ENCODE data around the gene SOX10. TPM values are rescaled to one million over a fixed set of nuclear protein-coding genes. Genes with fewer than 3 reads are reported as not detected.
A peak's percentile ranks its signal among the peaks of the same experiment; 100 is the strongest.

SOX10 gene
- total and polyA plus RNA-seq, 2 of the 13 experiments (the other 11 are each of a cell fraction or from before 2014, with no cell fraction given): not detected

DNA sequence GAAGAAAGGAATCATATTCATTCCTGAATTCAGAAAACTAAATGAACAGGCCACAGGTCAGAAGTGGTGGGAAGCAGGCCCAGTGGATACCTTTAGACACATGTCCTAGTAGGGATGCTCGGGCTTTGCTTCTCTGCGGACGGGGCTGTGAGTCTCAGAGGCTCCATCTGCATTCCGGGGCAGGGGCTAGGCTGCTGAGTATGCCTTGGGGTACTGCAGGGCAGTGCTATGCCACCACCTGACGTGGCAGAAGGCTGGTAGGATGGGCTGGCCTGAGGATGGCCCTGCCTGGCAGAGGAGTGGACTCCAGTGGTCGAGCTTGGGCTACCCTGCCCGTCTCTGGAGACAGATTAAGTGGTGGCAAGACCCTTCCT, 40.5 kb downstream of the SOX10 start:
- TSS peak; percentile 39 for BruUV-seq (replicated peaks)
- Histone ChIP-seq H3K36me3 (replicated peaks in 1 of 2; ENCODE audit: control insufficient read depth in 1 of 2, insufficient read depth in 2 of 2, low read length in 2 of 2) (peaks cover 3 to 12% of the 10 kb centered on the region in 2 experiments; a peak in 3 of 5 replicates), H2AFZ (ENCODE audit: low read length) (no peak overlapping the region), H3K4me3 (replicated peaks in 1 of 3; ENCODE audit: insufficient read depth in 1 of 3, low read depth in 2 of 3, low read length in 3 of 3) (no peak overlapping the region), H3K9ac (ENCODE audit: insufficient read depth, low read depth, low read length) (no peak overlapping the region), H3K27ac (ENCODE audit: extremely low read length, insufficient read depth, low read length) (no peak overlapping the region), H3K4me2 (ENCODE audit: low read depth, low read length) (no peak overlapping the region), H3K4me1 (ENCODE audit: insufficient read depth, low read length) (peaks cover 13% of the 10 kb centered on the region), H3K9me3 (ENCODE audit: low read length) (no peaks in the 10 kb centered on the region), H3K79me2 (ENCODE audit: insufficient read depth, low read length) (no peaks in the 10 kb centered on the region), H3K27me3 (ENCODE audit: control insufficient read depth in 1 of 2, insufficient read depth in 2 of 2, low read length in 2 of 2) (no peaks in the 10 kb centered on the region), H4K20me1 (ENCODE audit: insufficient read depth, low read length) (no peaks in the 10 kb centered on the region)
- WGBS (ENCODE audit: low lambda C conversion rate): 96% methylated on average over 4 of the region's 7 CpGs
- intact Hi-C loops (cut with micrococcal nuclease; ENCODE audit: unreplicated experiment): no loop called here
- DNase-seq (ENCODE audit: low spot score): no peak
- TF ChIP-seq ZNF839 (CRISPR knock-in tag; IDR thresholded peaks at IDR 0.05; ENCODE audit: borderline replicate concordance) (no peak), GABPA (IDR thresholded peaks at IDR 0.05; ENCODE audit: low read depth, low read length) (no peak), GABPA (CRISPR knock-in tag; IDR thresholded peaks at IDR 0.05; ENCODE audit: low read depth) (no peak), NR3C1 (CRISPR knock-in tag; IDR thresholded peaks at IDR 0.05) (no peak), MAZ (IDR thresholded peaks at IDR 0.05; ENCODE audit: borderline replicate concordance, low read depth, low read length) (no peak), MAZ (CRISPR knock-in tag; IDR thresholded peaks at IDR 0.05; ENCODE audit: low read depth) (no peak), ZNF468 (CRISPR knock-in tag; IDR thresholded peaks at IDR 0.05) (no peak), ZNF20 (CRISPR knock-in tag; IDR thresholded peaks at IDR 0.05) (no peak), SRF (IDR thresholded peaks at IDR 0.05; ENCODE audit: low read depth, low read length) (no peak), MTF2 (CRISPR knock-in tag; IDR thresholded peaks at IDR 0.05; ENCODE audit: borderline replicate concordance) (no peak), PHB2 (IDR thresholded peaks at IDR 0.05; ENCODE audit: partially characterized antibody) (no peak), REXO4 (CRISPR knock-in tag; IDR thresholded peaks at IDR 0.05; ENCODE audit: borderline replicate concordance) (no peak), KDM6A (CRISPR knock-in tag; IDR thresholded peaks at IDR 0.05; ENCODE audit: low read depth) (no peak), ZZZ3 (CRISPR knock-in tag; IDR thresholded peaks at IDR 0.05; ENCODE audit: borderline replicate concordance) (no peak), ZNF441 (CRISPR knock-in tag; IDR thresholded peaks at IDR 0.05; ENCODE audit: borderline replicate concordance) (no peak), ZNF44 (CRISPR knock-in tag; IDR thresholded peaks at IDR 0.05) (no peak), NFIB (CRISPR knock-in tag; IDR thresholded peaks at IDR 0.05; ENCODE audit: borderline replicate concordance) (no peak), SP4 (CRISPR knock-in tag; IDR thresholded peaks at IDR 0.05) (no peak), ZNF577 (CRISPR knock-in tag; IDR thresholded peaks at IDR 0.05; ENCODE audit: borderline replicate concordance, low read depth) (no peak), ZNF660 (CRISPR knock-in tag; IDR thresholded peaks at IDR 0.05; ENCODE audit: borderline replicate concordance, low read depth) (no peak)
- ChIA-PET POLR2A (interaction anchor here (0.7 kb wide), 1 partner anchor 10 kb away, joined by 3 read pairs; the partner anchor contains the start of genes C22orf23 and POLR2F), CTCF (ENCODE audit: low intra/inter-chr PET ratio, low total read pairs) (no interaction called here)
- no peak for ATAC-seq
- no peak for FAIRE-seq
- in situ Hi-C loops (cut with HindIII; ENCODE audit: extremely low pct_ligation_motif_present, low pct_unique_long_range_greater_than_20kb): no loop called here

Data from HepG2 (cell line).